ENCODE results near the gene ALPI. TPM values are rescaled to one million over a fixed set of nuclear protein-coding genes. Genes with fewer than 3 reads are reported as not detected.

Gene ALPI
- total RNA-seq, 1 donor from 2014 or later: not detected

DNA sequence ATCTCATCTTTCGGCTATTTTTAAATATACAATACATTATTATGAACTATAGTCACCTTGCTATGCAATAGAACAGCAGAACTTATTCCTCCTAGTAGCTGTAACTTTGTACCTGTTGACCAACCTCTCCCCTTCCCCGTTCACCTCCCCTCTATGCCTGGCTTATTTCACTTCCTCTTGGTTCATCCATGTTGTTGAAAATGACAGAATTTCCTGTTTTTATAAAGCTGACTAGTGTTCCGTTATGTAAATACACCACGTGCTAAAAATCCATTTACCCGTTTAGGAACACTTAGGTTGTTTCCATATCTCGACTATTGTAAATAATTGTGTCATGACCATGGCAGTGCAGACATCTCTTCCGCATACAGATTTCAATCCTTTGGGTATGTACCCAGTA, 10.3 kb downstream of the ALPI start:
- Histone ChIP-seq H3K27me3 (ENCODE audit: control insufficient read depth, insufficient read depth, low read length) (peaks cover 7% of the 10 kb centered on the region), H3K36me3 (ENCODE audit: control insufficient read depth, insufficient read depth, low read length) (no peaks in the 10 kb centered on the region), H3K4me3 (ENCODE audit: low read depth, low read length) (no peak overlapping the region)
- no peak for DNase-seq (ENCODE audit: low read depth)
- TF ChIP-seq, protein P1, sequence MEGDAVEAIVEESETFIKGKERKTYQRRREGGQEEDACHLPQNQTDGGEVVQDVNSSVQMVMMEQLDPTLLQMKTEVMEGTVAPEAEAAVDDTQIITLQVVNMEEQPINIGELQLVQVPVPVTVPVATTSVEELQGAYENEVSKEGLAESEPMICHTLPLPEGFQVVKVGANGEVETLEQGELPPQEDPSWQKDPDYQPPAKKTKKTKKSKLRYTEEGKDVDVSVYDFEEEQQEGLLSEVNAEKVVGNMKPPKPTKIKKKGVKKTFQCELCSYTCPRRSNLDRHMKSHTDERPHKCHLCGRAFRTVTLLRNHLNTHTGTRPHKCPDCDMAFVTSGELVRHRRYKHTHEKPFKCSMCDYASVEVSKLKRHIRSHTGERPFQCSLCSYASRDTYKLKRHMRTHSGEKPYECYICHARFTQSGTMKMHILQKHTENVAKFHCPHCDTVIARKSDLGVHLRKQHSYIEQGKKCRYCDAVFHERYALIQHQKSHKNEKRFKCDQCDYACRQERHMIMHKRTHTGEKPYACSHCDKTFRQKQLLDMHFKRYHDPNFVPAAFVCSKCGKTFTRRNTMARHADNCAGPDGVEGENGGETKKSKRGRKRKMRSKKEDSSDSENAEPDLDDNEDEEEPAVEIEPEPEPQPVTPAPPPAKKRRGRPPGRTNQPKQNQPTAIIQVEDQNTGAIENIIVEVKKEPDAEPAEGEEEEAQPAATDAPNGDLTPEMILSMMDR (IDR thresholded peaks at IDR 0.05; ENCODE audit: insufficient read depth, low read length, poor library complexity, severe bottlenecking): no peak

DNA sequence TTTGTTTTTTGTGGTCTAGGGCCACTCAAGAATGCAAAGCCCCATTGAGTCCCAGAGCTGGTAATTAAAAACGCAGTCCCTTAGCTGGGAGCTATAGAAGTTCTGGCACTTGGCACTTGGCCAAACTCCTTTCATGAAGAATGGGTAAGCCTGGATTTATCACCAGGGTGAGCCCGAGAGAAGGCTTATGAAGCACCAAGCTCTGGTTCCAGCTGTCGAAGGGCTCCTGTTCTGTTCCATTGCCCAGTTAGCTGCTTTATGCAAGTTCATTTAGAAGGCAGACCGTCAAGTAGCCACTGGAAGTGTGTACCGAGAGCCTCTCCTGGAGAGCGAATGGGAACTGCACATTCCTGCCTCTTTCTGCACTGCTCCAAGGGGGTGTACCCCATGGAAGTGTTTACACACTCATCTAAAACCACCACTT, 17.5 kb downstream of the ALPI start:
- peaks cover 19% of the 10 kb centered on the region for H3K27me3 ChIP-seq (ENCODE audit: control insufficient read depth, insufficient read depth, low read length)
- TF ChIP-seq, protein P1 (IDR thresholded peaks at IDR 0.05; ENCODE audit: insufficient read depth, low read length, poor library complexity, severe bottlenecking): no peak
- no peak for DNase-seq (ENCODE audit: low read depth)
- H3K4me3 ChIP-seq (ENCODE audit: low read depth, low read length): no peak overlapping the region
- no peaks in the 10 kb centered on the region for H3K36me3 ChIP-seq (ENCODE audit: control insufficient read depth, insufficient read depth, low read length)

DNA sequence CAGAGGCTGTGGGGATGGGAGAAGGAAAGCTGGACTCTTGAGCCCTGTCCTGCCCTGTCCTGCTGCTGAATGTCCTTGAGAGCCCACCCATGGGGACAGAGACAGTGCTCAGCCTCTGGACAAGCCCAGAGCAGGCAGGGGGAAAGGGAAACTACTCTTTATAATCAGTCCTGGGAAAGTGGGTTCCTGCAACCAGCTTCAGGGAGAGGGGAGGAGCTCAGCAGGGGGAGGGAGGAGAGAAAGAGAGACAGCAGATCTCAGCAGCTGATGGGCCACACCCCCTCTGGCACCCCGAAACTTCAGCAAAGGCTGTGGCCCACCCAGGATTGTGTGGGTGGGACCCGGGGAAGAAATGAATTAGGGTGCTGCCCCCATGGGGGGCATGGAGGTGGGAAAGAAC, 20.1 kb downstream of the ALPI start:
- TF ChIP-seq, protein P1 (IDR thresholded peaks at IDR 0.05; ENCODE audit: insufficient read depth, low read length, poor library complexity, severe bottlenecking): no peak
- DNase-seq (ENCODE audit: low read depth): no peak
- Histone ChIP-seq H3K36me3 (ENCODE audit: control insufficient read depth, insufficient read depth, low read length) (no peaks in the 10 kb centered on the region), H3K27me3 (ENCODE audit: control insufficient read depth, insufficient read depth, low read length) (peaks cover 27% of the 10 kb centered on the region), H3K4me3 (ENCODE audit: low read depth, low read length) (no peak overlapping the region)

DNA sequence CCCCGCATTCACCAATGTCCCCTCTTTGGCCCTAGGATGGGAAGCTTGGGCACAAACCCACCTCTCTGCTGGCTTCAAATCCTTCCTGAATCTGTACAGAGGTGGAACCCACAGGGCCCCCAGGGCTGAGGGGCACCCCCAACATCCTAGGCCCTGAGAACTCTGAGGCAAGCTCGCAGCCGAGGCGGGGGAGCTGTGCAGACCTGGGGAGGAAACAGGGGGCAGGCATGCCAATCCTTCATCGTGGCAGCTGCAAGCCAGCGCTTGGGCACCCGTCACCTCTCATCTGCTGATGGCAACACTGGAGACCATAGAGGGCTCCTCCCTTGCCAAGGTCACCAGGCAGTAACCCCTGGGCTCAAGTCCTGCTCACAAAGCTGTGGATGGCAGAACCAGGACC, 20.8 kb downstream of the ALPI start:
- Histone ChIP-seq H3K27me3 (ENCODE audit: control insufficient read depth, insufficient read depth, low read length) (peaks cover 29% of the 10 kb centered on the region), H3K4me3 (ENCODE audit: low read depth, low read length) (no peak overlapping the region), H3K36me3 (ENCODE audit: control insufficient read depth, insufficient read depth, low read length) (no peaks in the 10 kb centered on the region)
- TF ChIP-seq, protein P1 (IDR thresholded peaks at IDR 0.05; ENCODE audit: insufficient read depth, low read length, poor library complexity, severe bottlenecking): no peak
- no peak for DNase-seq (ENCODE audit: low read depth)

DNA sequence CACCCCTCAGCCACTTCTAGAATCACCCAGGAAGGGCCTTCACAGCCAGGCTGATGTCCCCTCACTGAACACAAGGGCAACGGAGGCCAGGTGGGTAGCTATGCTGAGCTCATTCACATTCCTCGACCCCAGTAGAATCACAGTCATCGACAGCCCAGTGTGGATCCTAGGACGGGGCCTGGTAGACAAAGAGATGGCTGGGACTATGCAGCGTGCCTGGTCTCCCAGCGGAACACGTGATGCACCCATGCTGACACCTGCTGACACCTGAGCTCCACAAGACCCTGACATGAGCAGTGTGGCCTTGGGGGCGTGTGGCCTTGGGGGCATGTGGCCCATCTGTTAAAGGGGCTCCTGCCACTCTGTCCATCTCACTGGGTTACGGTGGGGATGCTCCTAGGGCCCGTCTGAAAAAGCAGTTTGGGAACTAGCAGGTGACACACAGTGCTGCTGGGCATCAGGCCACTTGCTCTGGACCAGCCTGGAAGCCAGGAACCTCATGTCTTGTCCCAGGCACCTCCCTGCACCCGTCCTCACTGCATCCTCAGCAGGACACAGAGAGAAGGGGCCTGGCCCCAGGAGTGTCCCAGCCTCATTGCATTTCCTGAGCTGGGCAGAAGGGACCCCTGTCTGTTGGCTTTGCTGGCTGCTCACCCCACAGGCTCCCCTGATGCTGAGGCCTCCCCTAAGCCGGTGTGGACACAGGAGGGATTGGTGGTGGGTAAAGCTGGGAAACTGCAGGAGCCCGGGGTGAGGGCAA, 22.0 kb downstream of the ALPI start:
- H3K4me3 ChIP-seq (ENCODE audit: low read depth, low read length): no peak overlapping the region
- DNase-seq (ENCODE audit: low read depth): no peak
- H3K36me3 ChIP-seq (ENCODE audit: control insufficient read depth, insufficient read depth, low read length): no peaks in the 10 kb centered on the region
- TF ChIP-seq, protein P1 (IDR thresholded peaks at IDR 0.05; ENCODE audit: insufficient read depth, low read length, poor library complexity, severe bottlenecking): no peak
- peaks cover 31% of the 10 kb centered on the region for H3K27me3 ChIP-seq (ENCODE audit: control insufficient read depth, insufficient read depth, low read length)
